DND-41 (cell line): Measurements from ENCODE around the gene PKD1.
"Not testable (repeated sequence)": the region's sequence is repeated elsewhere in the genome, so short reads cannot be mapped to it uniquely, and the experiment has no call there.

Source experiments
- ATAC-seq: fragments of 200-7000 bp; cut with Tn5 transposase; 3 replicates; pipeline ENCODE4 v1.9.1; 2021; ENCODE audit warnings: low read depth; ENCODE audit not compliant: insufficient read depth
- DNase-seq: peaks from one replicate; pipeline ENCODE4 v3.0.0-alpha.2; 2020
- H2AFZ ChIP-seq: 2 replicates; pipeline ENCODE4 v1.6.0; 2012; ENCODE audit warnings: low read depth, low read length
- H3K27ac ChIP-seq: 2 replicates; pipeline ENCODE4 v1.5.1; 2012; ENCODE audit warnings: low read length, inconsistent platforms
- H3K27me3 ChIP-seq: fragments of 200-600 bp; sonication (generic); 2 replicates; pipeline ENCODE4 v1.6.0; 2012; ENCODE audit warnings: low read length, mild to moderate bottlenecking, inconsistent platforms; ENCODE audit not compliant: insufficient read depth, poor library complexity
- H3K36me3 ChIP-seq: 2 replicates; pipeline ENCODE4 v1.5.1; 2012; ENCODE audit warnings: low read length, inconsistent platforms; ENCODE audit not compliant: insufficient read depth
- H3K4me1 ChIP-seq: 2 replicates; pipeline ENCODE4 v1.5.1; 2012; ENCODE audit warnings: mild to moderate bottlenecking, low read length; ENCODE audit not compliant: insufficient read depth
- H3K4me2 ChIP-seq: 2 replicates; pipeline ENCODE4 v1.6.0; 2012; ENCODE audit warnings: mild to moderate bottlenecking, moderate library complexity, low read length, inconsistent platforms; ENCODE audit not compliant: insufficient read depth
- H3K4me3 ChIP-seq, 2 experiments: fragments of 200-600 bp in 1 of 2; shearing (Covaris generic) in 1 of 2; 2 replicates each; pipeline ENCODE4 v1.5.1; 2012 to 2016; ENCODE audit warnings: inconsistent platforms in 2 of 2, low read length in 2 of 2, mild to moderate bottlenecking in 2 of 2, low read depth in 1 of 2, moderate library complexity in 1 of 2
- H3K79me2 ChIP-seq: 2 replicates; pipeline ENCODE4 v1.6.0; 2012; ENCODE audit warnings: low read length, inconsistent platforms; ENCODE audit not compliant: insufficient read depth
- H3K9ac ChIP-seq: 2 replicates; pipeline ENCODE4 v1.6.0; 2012; ENCODE audit warnings: low read depth, mild to moderate bottlenecking, inconsistent platforms, low read length, moderate library complexity
- H3K9me3 ChIP-seq: 2 replicates; pipeline ENCODE4 v1.5.1; 2012; ENCODE audit warnings: low read length, moderate library complexity, mild to moderate bottlenecking, inconsistent platforms; ENCODE audit not compliant: insufficient read depth, severe bottlenecking
- H4K20me1 ChIP-seq: 2 replicates; pipeline ENCODE4 v1.6.0; 2012; ENCODE audit warnings: low read length; ENCODE audit not compliant: insufficient read depth
- CTCF ChIP-seq: IDR thresholded peaks from 2 replicates; pipeline ENCODE4 v1.5.1; 2012; ENCODE audit warnings: borderline replicate concordance, low read length, moderate library complexity, mild to moderate bottlenecking; ENCODE audit not compliant: poor library complexity, severe bottlenecking; ENCODE audit errors: extremely low read depth
- EZH2 ChIP-seq: IDR thresholded peaks from 3 replicates; pipeline ENCODE4 v1.6.1; 2012; ENCODE audit warnings: borderline replicate concordance, low read depth, mild to moderate bottlenecking, moderate library complexity, low read length, inconsistent platforms; ENCODE audit not compliant: severe bottlenecking

PKD1 gene

GRCh38 chr16:2117341-2117740 is 18.4 kb downstream of the PKD1 start:
- not testable (repeated sequence) for H4K20me1 ChIP-seq, DNase-seq, H3K9ac ChIP-seq, ATAC-seq, H2AFZ ChIP-seq, H3K4me3 ChIP-seq, H3K9me3 ChIP-seq, H3K27me3 ChIP-seq, H3K36me3 ChIP-seq, H3K4me2 ChIP-seq, H3K27ac ChIP-seq, H3K4me1 ChIP-seq
- H3K79me2 ChIP-seq: peaks cover 15% of the 10 kb centered on the region

GRCh38 chr16:2116428-2116827 is 19.3 kb downstream of the PKD1 start:
- H4K20me1 ChIP-seq, H3K4me3 ChIP-seq, H2AFZ ChIP-seq, DNase-seq, H3K27ac ChIP-seq, H3K9ac ChIP-seq, H3K4me2 ChIP-seq, H3K27me3 ChIP-seq, ATAC-seq, H3K79me2 ChIP-seq, H3K4me1 ChIP-seq, H3K9me3 ChIP-seq: not testable (repeated sequence)
- peaks cover 14% of the 10 kb centered on the region for H3K36me3 ChIP-seq

GRCh38 chr16:2115591-2115973 is 20.1 kb downstream of the PKD1 start:
- Histone ChIP-seq H3K4me3 (no peak overlapping the region), H3K27me3 (no peaks in the 10 kb centered on the region), H3K27ac (no peak overlapping the region), H3K9ac (no peak overlapping the region), H3K4me1 (no peaks in the 10 kb centered on the region), H4K20me1 (no peaks in the 10 kb centered on the region), H2AFZ (no peak overlapping the region), H3K4me2 (no peak overlapping the region), H3K36me3 (peaks cover 22% of the 10 kb centered on the region), H3K79me2 (peaks cover 4% of the 10 kb centered on the region), H3K9me3 (no peaks in the 10 kb centered on the region)
- DNase-seq: no peak
- no peak for ATAC-seq
- TF ChIP-seq EZH2 (no peak), CTCF (no peak)

- ATAC-seq, H3K9ac ChIP-seq, H3K79me2 ChIP-seq, H3K4me3 ChIP-seq, H4K20me1 ChIP-seq, DNase-seq, H3K27ac ChIP-seq, H3K27me3 ChIP-seq, H3K4me1 ChIP-seq, H3K9me3 ChIP-seq, H2AFZ ChIP-seq, H3K4me2 ChIP-seq: not testable (repeated sequence)
- H3K36me3 ChIP-seq: peaks cover 27% of the 10 kb centered on the region
Measured at GRCh38 chr16:2114885-2115590, 20.7 kb downstream of the PKD1 start.

GRCh38 chr16:2114225-2114624 is 21.5 kb downstream of the PKD1 start:
- ATAC-seq, H3K9ac ChIP-seq, H2AFZ ChIP-seq, H4K20me1 ChIP-seq, H3K9me3 ChIP-seq, H3K79me2 ChIP-seq, H3K4me2 ChIP-seq, H3K27me3 ChIP-seq, DNase-seq, H3K4me1 ChIP-seq, H3K4me3 ChIP-seq, H3K27ac ChIP-seq: not testable (repeated sequence)
- peaks cover 34% of the 10 kb centered on the region for H3K36me3 ChIP-seq

- not testable (repeated sequence) for DNase-seq, H3K27me3 ChIP-seq, H3K79me2 ChIP-seq, H3K4me2 ChIP-seq, H3K4me3 ChIP-seq, H3K4me1 ChIP-seq, H3K9ac ChIP-seq, H3K9me3 ChIP-seq, ATAC-seq, H2AFZ ChIP-seq, H4K20me1 ChIP-seq, H3K27ac ChIP-seq
- H3K36me3 ChIP-seq: peaks cover 46% of the 10 kb centered on the region
Measured at GRCh38 chr16:2112539-2113106, 23.1 kb downstream of the PKD1 start.

- H3K4me3 ChIP-seq, DNase-seq, H4K20me1 ChIP-seq: not testable (repeated sequence)
Measured at GRCh38 chr16:2111412-2112335, 24.0 kb downstream of the PKD1 start.

More at GRCh38 chr16:2111412-2112335, 24.0 kb downstream of the PKD1 start:
- H3K79me2 ChIP-seq, H3K27me3 ChIP-seq, H3K9ac ChIP-seq, H3K27ac ChIP-seq, ATAC-seq, H2AFZ ChIP-seq, H3K4me1 ChIP-seq, H3K4me2 ChIP-seq, H3K9me3 ChIP-seq: not testable (repeated sequence)
- peaks cover 49% of the 10 kb centered on the region for H3K36me3 ChIP-seq
